Muscle of arm (tissue), 12 donors: Measurements from ENCODE around the gene B3GALT4. TPM values are rescaled to one million over a fixed set of nuclear protein-coding genes. Genes with fewer than 3 reads are reported as not detected.
A peak's percentile ranks its signal among the peaks of the same experiment; 100 is the strongest.
"Not testable (repeated sequence)": the region's sequence is repeated elsewhere in the genome, so short reads cannot be mapped to it uniquely, and the experiment has no call there.

ENCODE experiments used
- DNase-seq: peaks from one replicate; pipeline ENCODE4 v3.0.0-alpha.2; 2013
- polyA plus RNA-seq, 12 donors: library from polyadenylated mRNA; unstranded; fragments of 120-200 nt; gene quantifications; one replicate each; pipeline ENCODE4 v1.2.1, GENCODE V29; 2013; ENCODE audit not compliant: insufficient read length in 12 of 12

B3GALT4 gene
- polyA plus RNA-seq, 12 donors: 1.3 to 3.8 (median 2.0) TPM; not detected in 2

GRCh38 chr6:33271468-33272274, 5.3 kb upstream of the B3GALT4 start, which contains the start of the genes RPS18 and VPS52:
Gene RPS18, plus strand, starts transcription at chr6:33272075. Its CDS starts 45 bp downstream, at chr6:33272120.
Gene VPS52, minus strand, starts transcription at chr6:33271876. Its CDS starts 201 bp downstream, at chr6:33271675.
- peak; percentile 99 for DNase-seq

- no peak for DNase-seq
These were observed 4.4 kb upstream of the B3GALT4 start for GRCh38 chr6:33272275-33273128.

GRCh38 chr6:33273129-33273923, 3.6 kb upstream of the B3GALT4 start:
- no peak for DNase-seq

- no peak for DNase-seq
These were observed 2.7 kb upstream of the B3GALT4 start for GRCh38 chr6:33273924-33274902.

- not testable (repeated sequence) for DNase-seq
These were observed 935 bp upstream of the B3GALT4 start for GRCh38 chr6:33275795-33276580.

GRCh38 chr6:33276581-33276863, 401 bp upstream of the B3GALT4 start:
- no peak for DNase-seq

- DNase-seq: no peak
These were observed 904 bp downstream of the B3GALT4 start for GRCh38 chr6:33277663-33278391.

- DNase-seq: no peak
These were observed 1.4 kb downstream of the B3GALT4 start for GRCh38 chr6:33278392-33278741.

- DNase-seq: no peak
These were observed 1.9 kb downstream of the B3GALT4 start for GRCh38 chr6:33278810-33279209.

- no peak for DNase-seq
These were observed 2.4 kb downstream of the B3GALT4 start for GRCh38 chr6:33279257-33279695.

- no peak for DNase-seq
These were observed 3.1 kb downstream of the B3GALT4 start for GRCh38 chr6:33279971-33280511.

- no peak for DNase-seq
These were observed 3.6 kb downstream of the B3GALT4 start for GRCh38 chr6:33280539-33280938.

- not testable (repeated sequence) for DNase-seq
These were observed 8.3 kb downstream of the B3GALT4 start for GRCh38 chr6:33285214-33285613.

- DNase-seq: no peak
These were observed 10.3 kb downstream of the B3GALT4 start for GRCh38 chr6:33286946-33287914.

- no peak for DNase-seq
These were observed 11.4 kb downstream of the B3GALT4 start for GRCh38 chr6:33288141-33288920.

- peak; percentile 94 for DNase-seq
These were observed 12.2 kb downstream of the B3GALT4 start, which contains the start of the genes PFDN6 and WDR46 for GRCh38 chr6:33288921-33289783. Gene PFDN6, plus strand, starts transcription at chr6:33289601. Its CDS starts 256 bp downstream, at chr6:33289857. Gene WDR46, minus strand, starts transcription at chr6:33289239. Its CDS starts 69 bp downstream, at chr6:33289170.
